HG03575 (cell line): ENCODE results near the gene SGMS1.
"Not testable (repeated sequence)": the region's sequence is repeated elsewhere in the genome, so short reads cannot be mapped to it uniquely, and the experiment has no call there.

Experiments used
- ATAC-seq: cut with Tn5 transposase; IDR thresholded peaks from one replicate; pipeline ENCODE4 v1.9.1; 2021; ENCODE audit not compliant: unreplicated experiment, insufficient number of reproducible peaks, low FRiP score; ENCODE audit errors: extremely low read depth

Gene SGMS1

GRCh38 chr10:50373821-50374501, 249.8 kb downstream of the SGMS1 start:
- ATAC-seq = no peak

GRCh38 chr10:50369931-50370330, 253.8 kb downstream of the SGMS1 start:
- ATAC-seq = no peak

- no peak for ATAC-seq
Measured at GRCh38 chr10:50367732-50368131, 256.0 kb downstream of the SGMS1 start.

GRCh38 chr10:50366421-50366820, 257.3 kb downstream of the SGMS1 start:
- not testable (repeated sequence) for ATAC-seq

- ATAC-seq = not testable (repeated sequence)
Measured at GRCh38 chr10:50364730-50365129, 259.0 kb downstream of the SGMS1 start.

GRCh38 chr10:50362547-50363125, 261.1 kb downstream of the SGMS1 start:
- ATAC-seq = peak; percentile 74

- no peak for ATAC-seq
Measured at GRCh38 chr10:50361946-50362345, 261.8 kb downstream of the SGMS1 start.

GRCh38 chr10:50360077-50360850, 263.5 kb downstream of the SGMS1 start:
- no peak for ATAC-seq

GRCh38 chr10:50358925-50359687, 264.6 kb downstream of the SGMS1 start:
- ATAC-seq = no peak

GRCh38 chr10:50358411-50358810, 265.3 kb downstream of the SGMS1 start:
- ATAC-seq = no peak

- ATAC-seq = not testable (repeated sequence)
Measured at GRCh38 chr10:50356481-50356832, 267.3 kb downstream of the SGMS1 start.

- not testable (repeated sequence) for ATAC-seq
Measured at GRCh38 chr10:50355693-50356480, 267.9 kb downstream of the SGMS1 start.

GRCh38 chr10:50351483-50352146, 272.1 kb downstream of the SGMS1 start:
- no peak for ATAC-seq

GRCh38 chr10:50350366-50350765, 273.4 kb downstream of the SGMS1 start:
- ATAC-seq = no peak

GRCh38 chr10:50349554-50349953, 274.2 kb downstream of the SGMS1 start:
- ATAC-seq = no peak

- peak; percentile 74 for ATAC-seq
Measured at GRCh38 chr10:50347394-50347802, 276.4 kb downstream of the SGMS1 start.

- no peak for ATAC-seq
Measured at GRCh38 chr10:50346942-50347341, 276.8 kb downstream of the SGMS1 start.

GRCh38 chr10:50345545-50345944, 278.2 kb downstream of the SGMS1 start:
- no peak for ATAC-seq
